Smooth muscle cell of the pulmonary artery (primary cell): ENCODE measurements around the gene PSKH1. TPM values are rescaled to one million over a fixed set of nuclear protein-coding genes. Genes with fewer than 3 reads are reported as not detected.

Experiments
- total RNA-seq: library from RNA; depleted of rRNA; stranded (reverse); fragments of >200 nt; gene quantifications from 2 replicates; pipeline ENCODE4 v1.2.3, GENCODE V29; 2014

PSKH1 gene
- total RNA-seq: 29.5 and 36.0 TPM in 2 replicates

GRCh38 chr16:67892899-67893742 lies at the start of gene PSKH1:
Gene PSKH1 (plus strand): TSS chr16:67893254. CDS start chr16:67908750, 15,496 bp downstream.

GRCh38 chr16:67846320-67847063 lies 46.6 kb upstream of the PSKH1 start, which contains the start of gene NUTF2:
Gene NUTF2 (plus strand): TSS chr16:67846933. CDS start chr16:67865131, 18,198 bp downstream.

GRCh38 chr16:67847064-67847861 lies 45.8 kb upstream of the PSKH1 start, which contains the start of gene CENPT:
Gene CENPT (minus strand): TSS chr16:67847693. CDS start chr16:67833859, 13,834 bp downstream.

GRCh38 chr16:67872631-67873434 lies 20.2 kb upstream of the PSKH1 start, which contains the start of gene EDC4:
Gene EDC4 (plus strand): TSS chr16:67873052. CDS start chr16:67873262, 210 bp downstream.

GRCh38 chr16:67884684-67885083 lies 8.4 kb upstream of the PSKH1 start, which contains the start of gene NRN1L:
Gene NRN1L (plus strand): TSS chr16:67884885. CDS start chr16:67884904, 19 bp downstream.

GRCh38 chr16:67931712-67932461 lies 38.8 kb downstream of the PSKH1 start, which contains the start of gene CTRL:
Gene CTRL (minus strand): TSS chr16:67931862. CDS start chr16:67931852, 10 bp downstream.

GRCh38 chr16:67936124-67936879 lies 43.2 kb downstream of the PSKH1 start, which contains the start of gene PSMB10:
Gene PSMB10 (minus strand): TSS chr16:67936850. CDS start chr16:67936749, 101 bp downstream.

GRCh38 chr16:67943619-67944504 lies 50.8 kb downstream of the PSKH1 start, which contains the start of gene LCAT:
Gene LCAT (minus strand): TSS chr16:67944120. CDS start chr16:67944101, 19 bp downstream.

GRCh38 chr16:67968400-67969253 lies 75.6 kb downstream of the PSKH1 start, which contains the start of gene SLC12A4:
Gene SLC12A4 (minus strand): TSS chr16:67968637. CDS start chr16:67968553, 84 bp downstream.

Other genes with a start within 250 kb of the PSKH1 start
- gene CARMIL2, start 248.1 kb upstream of the PSKH1 start, total RNA-seq: 0.52 and 0.83 TPM in 2 replicates
- 11.0 and 13.1 TPM in 2 replicates for gene ACD, start 233.0 kb upstream of the PSKH1 start, total RNA-seq
- 2.2 and 3.0 TPM in 2 replicates for gene PARD6A, start 232.3 kb upstream of the PSKH1 start, total RNA-seq
- gene ENKD1, start 226.5 kb upstream of the PSKH1 start, total RNA-seq: 14.1 and 18.5 TPM in 2 replicates
- gene C16orf86, start 226.4 kb upstream of the PSKH1 start, total RNA-seq: 2.7 and 3.3 TPM in 2 replicates
- gene GFOD2, start 173.9 kb upstream of the PSKH1 start, total RNA-seq: 14.9 and 19.5 TPM in 2 replicates
- gene RANBP10, start 86.7 kb upstream of the PSKH1 start, total RNA-seq: 7.8 and 7.9 TPM in 2 replicates
- gene TSNAXIP1, start 86.4 kb upstream of the PSKH1 start, total RNA-seq: 0.78 and 1.0 TPM in 2 replicates
- gene THAP11, start 50.9 kb upstream of the PSKH1 start, total RNA-seq: 41.7 and 43.2 TPM in 2 replicates
- gene NUTF2, start 46.3 kb upstream of the PSKH1 start, total RNA-seq: 119 and 132 TPM in 2 replicates
- 23.2 and 28.0 TPM in 2 replicates for gene CENPT, start 45.6 kb upstream of the PSKH1 start, total RNA-seq
- gene EDC4, start 20.2 kb upstream of the PSKH1 start, total RNA-seq: 61.3 and 82.1 TPM in 2 replicates
- gene NRN1L, start 8.4 kb upstream of the PSKH1 start, total RNA-seq: not detected in 2 replicates
- gene CTRL, start 38.6 kb downstream of the PSKH1 start, total RNA-seq: 0.30 and 0.85 TPM in 2 replicates
- 31.5 and 33.7 TPM in 2 replicates for gene PSMB10, start 43.6 kb downstream of the PSKH1 start, total RNA-seq
- 11.8 and 12.6 TPM in 2 replicates for gene LCAT, start 50.9 kb downstream of the PSKH1 start, total RNA-seq
- gene SLC12A4, start 75.4 kb downstream of the PSKH1 start, total RNA-seq: 152 and 170 TPM in 2 replicates
- gene DPEP3, start 87.2 kb downstream of the PSKH1 start, total RNA-seq: not detected in 2 replicates
- gene DPEP2, start 106.2 kb downstream of the PSKH1 start, total RNA-seq: not detected in 2 replicates
- gene DPEP2NB, start 122.7 kb downstream of the PSKH1 start, total RNA-seq: not detected in 2 replicates
- 7.0 and 8.9 TPM in 2 replicates for gene DDX28, start 130.0 kb downstream of the PSKH1 start, total RNA-seq
- 15.8 and 18.9 TPM in 2 replicates for gene DUS2, start 130.0 kb downstream of the PSKH1 start, total RNA-seq
- 17.7 and 18.5 TPM in 2 replicates for gene NFATC3, start 192.1 kb downstream of the PSKH1 start, total RNA-seq